GM12864 (cell line): Measurements from ENCODE around the gene AZU1.

ENCODE experiments used
- DNase-seq: peaks from one replicate; pipeline ENCODE4 v3.0.0-alpha.2; 2011; ENCODE audit warnings: low read depth
- H3K4me3 ChIP-seq: 2 replicates; pipeline ENCODE4 v1.5.1; 2011; ENCODE audit warnings: mild to moderate bottlenecking, low read depth, low read length, control low read depth
- CTCF ChIP-seq: IDR thresholded peaks from 2 replicates; pipeline ENCODE4 v1.5.1; 2011; ENCODE audit warnings: low read depth, mild to moderate bottlenecking, moderate library complexity, low read length, control low read depth, inconsistent platforms; ENCODE audit errors: missing control alignments

AZU1 gene

GRCh38 chr19:801861-802497 is 25.7 kb upstream of the AZU1 start:
- TF ChIP-seq CTCF: no peak
- no peak overlapping the region for H3K4me3 ChIP-seq
- no peak for DNase-seq

GRCh38 chr19:802498-803098 is 25.0 kb upstream of the AZU1 start:
- DNase-seq: no peak
- TF ChIP-seq CTCF: no peak
- H3K4me3 ChIP-seq: no peak overlapping the region

- no peak overlapping the region for H3K4me3 ChIP-seq
- no peak for TF ChIP-seq CTCF
- no peak for DNase-seq
These were observed 24.5 kb upstream of the AZU1 start for GRCh38 chr19:803099-803561.

- TF ChIP-seq CTCF: no peak
- no peak overlapping the region for H3K4me3 ChIP-seq
- no peak for DNase-seq
These were observed 23.8 kb upstream of the AZU1 start for GRCh38 chr19:803686-804418.

GRCh38 chr19:804419-805165 is 23.0 kb upstream of the AZU1 start:
- TF ChIP-seq CTCF: no peak
- DNase-seq: no peak
- no peak overlapping the region for H3K4me3 ChIP-seq

GRCh38 chr19:805166-805551 is 22.5 kb upstream of the AZU1 start:
- no peak overlapping the region for H3K4me3 ChIP-seq
- no peak for TF ChIP-seq CTCF
- DNase-seq: no peak
